Cerebellar nuclear complex (tissue), 1 donor: ENCODE results near the gene OR2AK2.
"Not testable (repeated sequence)": the region's sequence is repeated elsewhere in the genome, so short reads cannot be mapped to it uniquely, and the experiment has no call there.

Experiments used
- DNase-seq, 2 experiments: peaks; one replicate each; lab custom pipeline; 2025; lab: John Stamatoyannopoulos, UW

Gene OR2AK2, protein sequence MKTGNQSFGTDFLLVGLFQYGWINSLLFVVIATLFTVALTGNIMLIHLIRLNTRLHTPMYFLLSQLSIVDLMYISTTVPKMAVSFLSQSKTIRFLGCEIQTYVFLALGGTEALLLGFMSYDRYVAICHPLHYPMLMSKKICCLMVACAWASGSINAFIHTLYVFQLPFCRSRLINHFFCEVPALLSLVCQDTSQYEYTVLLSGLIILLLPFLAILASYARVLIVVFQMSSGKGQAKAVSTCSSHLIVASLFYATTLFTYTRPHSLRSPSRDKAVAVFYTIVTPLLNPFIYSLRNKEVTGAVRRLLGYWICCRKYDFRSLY

DNA sequence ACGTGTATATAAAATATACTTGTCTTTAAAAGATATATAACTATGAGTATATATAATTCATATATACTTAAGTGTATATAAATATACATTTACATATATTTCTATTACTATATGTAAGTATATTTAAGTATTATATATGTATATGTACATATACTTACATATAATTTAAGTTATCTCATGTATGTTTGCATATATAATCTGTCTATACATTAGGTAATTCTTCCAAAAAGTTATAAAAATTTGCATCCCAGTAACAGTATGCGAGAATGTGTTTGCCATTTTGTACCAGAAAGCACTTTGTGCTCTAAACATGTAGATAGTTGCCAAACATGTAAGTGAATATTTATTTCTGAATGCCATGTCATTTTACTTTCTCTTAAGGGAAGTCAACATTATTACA, at the start of gene OR2AK2:
TSS of gene OR2AK2 (plus strand) at position 301 of the 400 bp plus-strand sequence. CDS start 144 bp downstream, outside the sequence.
- no peak for DNase-seq

DNA sequence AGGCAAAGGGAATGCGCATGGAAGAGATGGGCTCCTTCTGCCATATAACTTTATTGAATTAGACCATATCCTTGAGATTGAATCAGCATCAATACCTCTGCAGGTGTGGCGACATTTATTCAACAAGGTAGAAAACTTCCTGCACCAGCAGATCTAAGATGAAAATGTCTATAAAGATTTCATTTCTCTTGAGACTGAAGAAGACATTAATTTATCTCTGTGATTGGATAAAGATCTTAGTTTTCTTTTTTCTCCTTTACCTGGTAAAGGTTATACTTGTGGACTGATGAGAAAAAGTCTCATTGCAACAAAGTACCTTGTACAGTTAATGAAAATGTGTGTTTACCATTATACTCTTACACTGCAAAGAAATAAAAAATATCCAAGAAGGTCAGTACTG, 45.1 kb upstream of the OR2AK2 start, which contains the start of gene OR2T8:
TSS of gene OR2T8 (plus strand) at position 301 of the 400 bp plus-strand sequence. CDS start 766 bp downstream, outside the sequence.
- DNase-seq = no peak

DNA sequence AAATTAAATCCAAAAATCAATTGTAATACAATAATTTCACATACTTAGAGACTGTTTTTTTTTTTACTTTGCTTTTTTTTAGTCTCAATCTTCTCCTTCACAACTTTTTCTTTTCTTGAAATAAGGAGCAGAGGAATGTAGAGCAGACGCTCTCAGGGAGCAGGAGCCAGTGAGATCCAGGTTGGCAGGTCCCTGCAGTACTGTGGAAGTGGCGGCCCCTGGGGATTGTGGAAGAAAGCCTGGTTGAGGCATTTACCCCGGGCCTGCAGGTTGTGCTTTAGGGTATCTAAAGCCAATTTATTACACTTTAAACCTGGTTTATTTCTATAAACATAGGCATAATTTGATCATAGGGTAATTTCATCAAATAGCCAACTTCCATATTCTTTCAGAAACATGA, 41.1 kb upstream of the OR2AK2 start:
- DNase-seq = no peak

DNA sequence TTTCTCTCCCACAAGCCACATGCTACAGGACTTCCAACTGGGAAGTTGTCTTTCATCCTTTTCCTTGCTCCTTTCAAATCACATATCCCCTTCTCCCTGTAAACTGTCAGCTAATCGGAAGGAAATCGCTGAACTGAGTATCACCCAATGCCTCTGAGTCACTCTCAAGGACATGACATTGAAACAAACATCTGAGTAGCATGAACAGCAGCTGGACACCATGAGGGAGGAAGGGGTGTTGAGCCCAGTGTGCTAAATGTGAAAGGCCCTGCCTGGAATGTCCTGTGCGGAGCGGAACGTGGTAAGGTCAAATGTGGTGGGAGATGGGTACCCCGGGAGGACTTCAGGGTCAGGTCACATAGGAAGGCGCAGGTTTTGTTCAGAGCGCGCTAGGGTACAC, 40.2 kb upstream of the OR2AK2 start, which contains the start of gene OR2AJ1:
TSS of gene OR2AJ1 (plus strand) at position 22 of the 400 bp plus-strand sequence. CDS start 8,880 bp downstream, outside the sequence.
- no peak for DNase-seq

GRCh38 chr1:247933989-247934388, 31.0 kb upstream of the OR2AK2 start:
- DNase-seq = no peak

DNA sequence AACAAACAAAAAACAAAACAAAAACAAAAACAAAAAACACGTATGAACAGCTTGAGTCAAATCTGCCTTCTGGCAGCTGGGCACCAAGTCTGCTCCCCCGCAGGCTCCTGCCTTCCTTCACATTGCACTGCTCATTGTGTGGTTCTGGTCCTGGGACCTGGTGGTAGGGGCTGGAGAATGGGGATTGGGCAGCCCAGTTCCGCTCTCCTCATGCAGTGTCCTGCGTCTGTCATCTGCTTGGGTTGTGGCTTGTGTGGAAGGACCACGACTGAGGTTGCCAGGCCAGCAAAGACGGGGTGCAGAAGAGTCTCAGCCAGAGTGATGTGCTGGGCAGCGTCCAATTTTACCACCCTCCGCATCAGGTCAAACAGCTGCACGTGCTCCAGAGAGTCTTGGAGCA, 29.3 kb upstream of the OR2AK2 start:
- no peak for DNase-seq

GRCh38 chr1:247936415-247936814, 28.6 kb upstream of the OR2AK2 start:
- no peak for DNase-seq

- not testable (repeated sequence) for DNase-seq
These were observed 27.9 kb upstream of the OR2AK2 start for GRCh38 chr1:247936965-247937734.

DNA sequence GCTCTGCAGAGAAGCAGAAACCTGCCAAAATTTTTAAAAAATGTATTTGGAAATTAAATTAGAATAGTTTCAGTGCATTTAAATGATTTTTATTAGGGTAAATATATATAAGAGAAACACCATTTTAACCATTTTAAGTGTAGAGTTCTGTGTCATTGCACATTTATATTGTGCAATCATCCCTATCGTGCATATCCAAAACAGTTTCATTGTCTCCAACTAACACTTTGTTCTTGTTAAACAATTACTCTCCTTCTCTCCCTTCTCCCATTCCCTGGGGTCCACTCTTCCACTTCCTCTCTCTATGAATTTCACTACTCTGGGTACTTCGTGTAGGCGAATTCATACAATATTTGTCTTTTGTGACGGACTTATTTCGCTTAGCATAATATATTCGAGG, 22.4 kb upstream of the OR2AK2 start:
- no peak for DNase-seq

- no peak for DNase-seq
These were observed 16.5 kb upstream of the OR2AK2 start, which contains the start of gene OR2L8 for GRCh38 chr1:247948558-247948957. Gene OR2L8 (plus strand): TSS chr1:247948858. CDS start chr1:247948858, 0 bp downstream.

GRCh38 chr1:247953408-247953807, 11.6 kb upstream of the OR2AK2 start:
- no peak for DNase-seq

DNA sequence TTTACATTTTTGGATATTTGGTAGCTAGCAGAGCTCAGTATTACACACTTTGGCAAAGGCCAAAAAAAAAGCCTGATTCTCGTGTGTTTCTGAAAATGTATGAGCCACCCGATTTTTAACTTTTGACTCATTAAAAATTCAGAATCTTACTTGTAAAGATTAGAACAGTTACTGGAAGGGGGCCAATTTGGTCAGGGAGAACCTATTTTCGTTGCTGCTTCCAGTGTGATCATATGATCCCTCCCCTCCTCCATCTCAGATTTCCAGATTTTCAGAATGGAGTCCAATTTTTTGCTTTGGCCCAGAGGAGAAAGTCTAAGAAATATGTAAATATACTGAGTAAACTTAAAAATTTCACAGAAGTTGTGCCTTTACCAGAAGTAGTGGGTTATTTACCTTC, 3.2 kb upstream of the OR2AK2 start:
- no peak for DNase-seq

DNA sequence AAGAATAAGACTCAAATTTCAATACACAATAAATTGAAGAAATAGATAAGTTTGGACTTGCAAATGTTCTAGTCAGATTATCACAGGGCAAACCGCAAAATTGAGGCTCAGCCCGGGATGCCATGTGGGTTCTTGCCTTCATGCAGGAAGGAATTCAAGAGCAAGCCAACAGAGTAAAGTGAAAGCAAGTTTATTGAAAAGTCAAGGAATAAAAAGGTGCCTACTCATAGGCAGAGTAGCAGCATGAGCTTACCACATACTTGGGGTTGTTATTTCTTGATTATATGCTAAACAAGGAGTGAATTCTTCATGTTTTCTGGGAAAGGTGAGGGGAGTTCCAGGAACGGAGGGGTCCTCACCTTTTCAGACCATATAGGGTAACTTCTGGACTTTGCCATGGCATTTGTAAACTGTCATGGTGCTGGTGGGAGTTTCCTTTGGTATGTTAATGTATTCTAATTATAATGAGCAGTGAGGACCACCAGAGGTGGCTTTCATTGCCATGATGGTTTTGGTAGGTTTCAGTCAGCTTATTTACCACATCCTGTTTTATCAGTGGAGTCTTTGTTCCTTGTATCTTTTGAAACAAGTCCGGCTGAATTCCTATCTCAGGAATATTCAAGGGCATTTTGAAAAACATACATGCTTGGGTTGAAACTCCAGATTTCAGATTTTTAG, 2.0 kb upstream of the OR2AK2 start:
- no peak for DNase-seq

- DNase-seq = no peak
These were observed 1.6 kb downstream of the OR2AK2 start for GRCh38 chr1:247966532-247967204.

DNA sequence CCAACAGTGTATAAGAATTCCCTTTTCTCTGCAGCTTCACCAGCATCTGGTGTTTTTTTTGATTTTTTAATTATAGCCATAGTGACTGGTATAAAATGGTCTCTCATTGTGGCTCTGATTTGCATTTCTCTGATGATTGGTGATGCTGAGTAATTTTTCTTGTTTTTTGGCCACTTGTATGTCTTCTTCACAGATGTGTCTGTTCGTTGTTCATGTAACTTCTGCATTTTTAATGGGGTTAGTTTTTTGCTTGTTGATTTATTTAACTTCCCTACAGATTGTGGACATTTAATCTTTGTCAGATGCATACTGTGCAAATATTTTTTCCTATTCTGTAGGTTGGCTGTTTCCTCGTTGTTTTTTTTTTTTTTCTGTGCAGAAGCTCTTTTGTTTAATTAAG, 28.0 kb downstream of the OR2AK2 start:
- no peak for DNase-seq

DNA sequence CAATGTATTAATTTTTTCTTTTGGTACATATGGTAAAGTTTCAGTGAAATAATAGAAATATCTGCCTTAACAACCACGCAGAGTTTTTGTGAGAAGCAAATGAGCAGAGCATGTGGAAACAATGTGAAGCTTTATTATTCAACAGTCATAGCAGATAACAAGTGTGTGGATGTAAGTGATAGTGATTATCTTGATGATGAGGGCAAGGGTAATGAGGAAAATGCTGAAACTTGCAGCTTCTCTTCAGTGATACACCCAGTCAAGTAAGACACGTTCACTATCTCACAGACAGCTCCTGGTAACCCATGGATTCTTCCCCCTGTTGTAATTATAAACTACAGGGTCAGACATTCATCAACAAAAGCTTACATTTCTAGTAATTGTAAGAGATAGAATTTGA, 33.8 kb downstream of the OR2AK2 start:
- no peak for DNase-seq

- DNase-seq = no peak
These were observed 35.1 kb downstream of the OR2AK2 start for GRCh38 chr1:248000169-248000568.

DNA sequence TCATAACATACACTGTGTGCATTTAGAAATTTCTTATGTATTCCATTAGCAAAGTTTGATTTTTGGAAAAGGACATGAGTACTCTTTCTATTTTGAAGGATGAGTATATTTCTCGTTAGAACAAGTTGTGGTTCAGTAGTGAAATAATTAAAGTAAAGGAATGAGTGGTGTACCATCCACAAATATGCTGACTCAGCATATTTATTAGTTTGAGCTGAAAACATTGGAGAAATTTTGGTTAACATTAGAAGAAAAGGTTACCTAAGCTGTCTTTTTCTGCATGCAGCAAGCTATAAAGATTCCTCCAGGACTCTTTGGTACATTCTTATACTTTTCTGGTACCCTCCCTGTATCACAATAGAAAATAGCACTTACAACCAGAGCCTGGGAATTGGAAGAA, 42.7 kb downstream of the OR2AK2 start:
- no peak for DNase-seq

DNA sequence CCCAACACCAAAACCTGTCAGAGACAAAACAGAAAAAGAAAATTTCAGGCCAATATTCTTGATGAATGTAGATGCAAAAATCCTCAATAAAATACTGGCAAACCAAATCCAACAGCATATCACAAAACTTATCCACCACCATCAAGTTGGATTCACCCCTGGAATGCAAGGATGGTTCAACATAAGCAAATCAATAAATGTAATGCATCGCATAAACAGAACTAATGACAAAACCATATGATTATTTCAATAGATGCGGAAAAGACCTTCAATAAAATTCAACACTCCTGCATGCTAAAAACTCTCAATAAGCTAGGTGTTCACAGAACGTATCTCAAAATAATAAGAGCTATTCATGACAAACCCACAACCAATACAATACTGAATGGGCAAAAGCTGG, 44.6 kb downstream of the OR2AK2 start:
- no peak for DNase-seq

GRCh38 chr1:248013229-248013710, 48.2 kb downstream of the OR2AK2 start, which contains the start of gene OR2L5:
Gene OR2L5 (plus strand): TSS chr1:248013660. CDS start chr1:248021948, 8,288 bp downstream.
- DNase-seq = no peak

DNA sequence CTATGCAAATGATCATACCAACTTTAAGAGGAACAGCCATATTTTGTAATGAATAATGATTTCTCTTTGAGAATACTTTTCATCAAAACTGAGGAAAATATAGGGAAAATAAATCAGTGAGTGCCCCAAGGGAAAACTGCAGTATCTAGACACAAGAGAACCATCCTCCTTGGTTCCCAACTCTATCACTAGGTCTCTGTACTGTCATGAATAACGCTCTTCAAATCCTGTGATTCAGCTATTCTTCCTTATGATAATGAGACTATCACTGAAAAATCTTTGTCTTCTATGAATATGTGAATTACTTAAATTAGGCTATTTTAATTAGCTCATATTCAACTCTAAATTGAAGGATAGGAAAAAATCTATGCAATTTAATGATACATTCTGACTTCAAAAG, 50.8 kb downstream of the OR2AK2 start:
- DNase-seq = no peak
